Activated T-cell treated with anti-CD3 and anti-CD28 coated beads, Interleukin-2, amount 50 U/mL, for 1 hour (primary cell): ENCODE results near the gene CLCN2.

Source experiments
- DNase-seq: peaks from one replicate; pipeline ENCODE4 v3.0.0-alpha.2; 2020

CLCN2 gene

DNA sequence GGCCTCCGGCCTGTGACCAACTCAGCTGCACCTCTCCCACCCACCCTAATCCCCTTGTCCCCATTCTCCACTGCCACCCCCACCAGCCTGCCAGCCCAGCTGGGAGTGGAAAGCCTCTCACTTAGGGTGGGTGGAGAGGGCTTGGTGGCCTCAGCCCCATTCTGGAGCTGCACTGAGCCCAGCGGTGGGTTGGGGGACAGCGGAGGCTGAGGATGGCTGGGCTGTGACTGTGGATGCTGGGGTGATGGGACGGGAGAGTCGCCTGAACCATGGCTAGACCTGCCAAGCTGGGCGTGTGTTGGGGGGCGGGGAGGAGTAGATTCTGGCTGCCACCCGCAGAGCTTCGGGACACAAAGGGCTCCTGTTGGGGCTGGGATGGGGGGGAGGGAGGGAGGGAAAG lies 1.8 kb downstream of the CLCN2 start:
- no peak for DNase-seq

DNA sequence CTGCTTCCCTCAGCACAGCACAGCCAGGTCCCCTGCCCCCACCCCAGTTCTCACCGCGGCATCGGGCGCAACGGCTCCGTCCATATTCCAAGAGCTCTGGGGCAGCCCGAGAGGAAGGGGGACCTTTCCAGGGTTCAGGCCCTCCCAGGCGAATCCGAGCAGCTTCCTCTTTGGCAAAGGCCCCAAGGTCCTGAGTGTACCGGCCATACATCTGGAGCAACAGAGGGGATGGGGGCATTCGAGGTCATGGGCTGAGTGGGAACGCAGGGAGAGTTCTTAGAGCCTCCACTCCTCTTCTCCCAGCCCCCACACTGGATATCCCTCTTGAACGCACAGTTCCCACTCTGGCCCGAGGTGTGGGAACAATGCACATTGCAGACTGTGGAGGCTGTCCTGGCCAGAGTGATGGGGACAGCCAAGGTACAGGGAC lies 2.5 kb downstream of the CLCN2 start:
- DNase-seq: no peak

GRCh38 chr3:184358124-184358767 lies 3.2 kb downstream of the CLCN2 start:
- DNase-seq: no peak

DNA sequence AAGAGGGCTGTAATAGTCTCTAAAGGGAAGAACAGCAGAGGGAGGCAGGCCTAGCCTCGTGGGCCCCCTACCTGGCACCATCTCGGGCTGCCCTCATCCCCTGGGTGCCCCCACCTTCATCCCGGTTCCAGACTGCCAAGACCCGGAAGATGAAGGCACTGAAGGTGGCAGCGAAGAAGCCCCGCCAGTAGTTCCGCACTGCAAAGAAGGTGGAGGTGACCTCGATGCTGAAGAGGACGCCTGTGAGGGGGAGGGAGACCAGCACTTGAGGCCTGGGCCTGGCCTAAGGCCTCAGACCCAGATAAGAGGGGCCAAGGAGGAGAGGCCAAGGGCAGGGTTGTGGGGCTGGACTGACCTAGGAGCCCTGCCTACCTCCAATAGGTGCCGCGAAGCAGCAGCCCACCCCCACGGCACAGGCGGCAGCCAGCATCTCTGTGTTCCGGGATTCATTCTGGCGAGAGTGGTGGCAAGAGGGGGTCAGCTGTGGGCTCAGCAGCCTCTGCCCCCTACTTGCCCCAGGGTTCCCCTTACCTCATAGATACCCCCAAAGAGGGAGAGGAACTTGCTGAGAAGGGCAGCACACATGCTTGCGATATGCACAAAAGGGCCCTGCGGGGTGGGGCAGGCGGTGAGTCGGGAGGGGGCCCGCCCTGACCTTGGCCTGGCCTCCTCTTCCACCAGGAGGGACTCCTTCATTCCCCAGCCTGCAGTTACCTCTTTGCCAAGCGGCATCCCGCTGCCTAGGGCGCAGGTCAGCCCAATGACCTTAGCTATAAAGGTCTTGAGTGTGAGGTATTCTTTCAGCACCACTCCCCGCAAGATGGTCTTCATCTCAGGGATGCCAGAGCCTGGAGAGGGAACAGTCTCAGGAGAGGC lies 3.9 kb downstream of the CLCN2 start:
- no peak for DNase-seq

DNA sequence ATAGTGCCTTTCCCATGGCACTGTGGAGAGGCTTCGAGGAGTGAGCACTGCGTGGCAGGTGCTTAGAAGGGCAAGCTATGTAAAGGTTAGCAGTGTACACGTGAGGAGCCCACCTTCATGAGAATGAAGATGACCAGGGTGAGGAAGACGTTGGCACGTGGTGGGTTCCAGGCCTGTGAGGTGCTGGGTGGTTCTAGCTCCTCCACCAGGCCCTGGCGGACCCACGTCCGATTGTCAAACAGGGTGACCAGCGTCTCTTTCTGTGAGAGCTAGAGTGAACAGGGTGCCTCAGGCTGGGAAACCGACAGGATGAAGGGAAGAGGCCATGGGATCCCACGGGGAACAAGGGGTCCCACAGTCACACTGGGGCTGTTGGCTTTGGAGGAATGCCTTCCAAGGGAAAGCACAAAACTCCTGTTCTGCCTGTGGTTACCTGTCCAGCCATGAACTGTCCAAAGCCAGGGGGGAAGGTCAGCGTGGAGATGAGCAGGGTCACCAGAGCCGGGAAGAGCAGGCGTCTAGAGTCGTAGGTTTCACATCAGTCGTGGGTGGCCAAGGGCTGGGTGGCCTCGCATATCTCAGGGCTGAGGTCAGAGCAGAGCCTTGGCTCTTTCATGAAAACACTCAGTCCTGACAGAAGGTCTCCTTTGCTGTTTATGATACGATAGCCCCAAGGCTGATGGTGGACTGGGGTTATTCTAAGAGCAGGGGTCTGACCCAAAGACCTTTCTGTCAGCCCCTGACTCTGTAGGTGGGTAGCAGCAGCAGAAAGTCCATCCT lies 6.0 kb downstream of the CLCN2 start:
- DNase-seq: no peak

DNA sequence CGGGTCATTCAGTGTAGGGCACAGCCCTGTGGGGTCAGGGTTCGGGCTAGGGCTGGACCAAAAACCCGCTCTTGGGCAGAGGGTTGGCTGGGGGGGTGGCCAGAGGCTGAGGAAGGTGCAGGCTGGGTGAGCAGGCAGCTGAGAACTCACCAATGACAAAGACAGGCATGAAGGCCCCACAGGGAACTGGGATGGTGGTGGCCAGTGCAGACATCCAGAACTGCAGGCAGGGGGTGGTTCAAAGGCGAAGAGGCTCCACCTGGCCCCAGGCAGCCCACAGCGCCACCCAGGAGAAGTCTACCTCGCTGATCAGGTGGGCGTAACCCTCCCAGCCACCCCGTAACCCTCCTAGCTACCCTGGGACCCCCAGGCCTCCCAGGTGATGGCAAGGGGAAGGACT lies 6.7 kb downstream of the CLCN2 start:
- DNase-seq: no peak

DNA sequence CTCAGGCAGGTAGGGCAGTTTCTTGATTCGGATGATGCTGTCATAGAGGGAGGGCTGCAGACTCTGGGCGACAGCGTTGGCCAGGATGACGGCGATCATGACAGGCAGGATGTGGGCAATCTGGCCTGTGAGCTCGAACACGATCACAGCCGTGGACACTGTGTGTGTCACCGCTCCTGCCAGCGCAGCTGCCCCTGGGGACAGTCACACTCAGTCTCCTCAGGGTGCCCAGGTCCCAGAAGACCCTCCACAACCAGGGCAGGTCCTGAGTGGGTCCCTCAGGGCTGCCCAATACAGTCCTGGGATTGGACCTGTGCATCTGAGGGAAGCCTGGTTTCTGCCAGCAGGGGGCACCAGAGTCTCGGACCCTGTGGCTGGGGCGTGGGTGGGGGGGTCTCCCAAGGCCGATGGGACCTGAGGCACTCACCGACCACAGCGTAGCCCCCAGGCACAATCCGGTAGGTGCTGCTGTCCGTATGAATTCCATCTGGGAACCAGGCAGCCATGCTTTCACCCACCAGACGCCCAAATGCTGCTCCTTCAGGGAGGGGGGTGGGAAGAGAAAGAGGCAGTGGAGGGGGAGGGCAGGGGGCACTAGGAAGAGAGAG lies 7.2 kb downstream of the CLCN2 start:
- peak; percentile 72 for DNase-seq

GRCh38 chr3:184353546-184353941 lies 7.9 kb downstream of the CLCN2 start:
- no peak for DNase-seq

GRCh38 chr3:184352897-184353545 lies 8.4 kb downstream of the CLCN2 start:
- no peak for DNase-seq

- no peak for DNase-seq
Observed at GRCh38 chr3:184352149-184352785, 9.1 kb downstream of the CLCN2 start.

DNA sequence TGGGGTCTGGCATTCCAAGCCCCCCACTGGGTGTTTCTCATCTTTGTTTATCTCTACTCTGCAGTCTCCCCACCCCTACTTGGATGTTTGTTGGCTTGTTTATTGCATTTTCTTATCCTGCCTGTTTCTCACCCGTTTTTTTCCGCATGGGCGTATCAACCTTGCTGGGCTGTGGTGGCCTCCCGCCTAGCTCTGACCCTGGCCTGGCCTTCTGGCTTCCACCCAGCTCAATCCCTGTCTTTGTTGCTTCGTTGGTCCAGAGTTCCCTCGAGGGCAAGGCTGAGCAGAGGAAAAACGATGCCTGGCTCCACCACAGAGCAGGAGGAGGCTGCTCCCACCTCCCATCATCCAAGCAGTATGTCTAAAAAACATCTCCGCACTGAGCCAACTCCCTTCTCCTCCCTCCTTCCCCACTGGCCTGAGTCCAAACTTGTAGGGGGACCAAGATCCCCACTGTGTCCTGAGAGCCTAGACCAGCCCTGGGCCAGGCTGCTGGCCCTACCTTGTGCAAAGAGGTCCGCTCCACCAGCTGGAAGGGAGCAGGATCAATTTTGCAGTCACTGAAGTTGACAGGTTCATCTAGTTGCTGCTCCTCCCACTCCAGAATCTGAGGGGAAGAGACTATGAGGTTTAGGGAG lies 9.8 kb downstream of the CLCN2 start:
- DNase-seq: no peak

DNA sequence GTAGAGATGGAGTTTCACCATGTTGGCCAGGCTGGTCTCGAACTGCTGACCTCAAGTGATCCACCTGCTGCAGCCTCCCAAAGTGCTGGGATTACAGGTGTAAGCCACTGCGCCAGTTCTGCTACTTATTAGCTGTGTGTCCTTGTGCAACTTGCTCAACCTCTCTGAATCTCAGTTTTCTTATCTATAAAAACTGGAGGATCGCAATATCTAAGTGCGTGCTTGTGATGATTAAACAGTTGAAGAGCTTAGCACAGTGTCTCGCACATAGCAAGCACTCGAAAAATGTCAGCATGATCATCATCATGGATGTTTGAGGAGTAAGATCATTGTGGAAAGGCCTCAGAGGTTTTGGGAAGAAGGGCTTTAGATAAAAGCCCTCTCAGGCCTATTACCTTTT lies 10.8 kb downstream of the CLCN2 start:
- DNase-seq: no peak

DNA sequence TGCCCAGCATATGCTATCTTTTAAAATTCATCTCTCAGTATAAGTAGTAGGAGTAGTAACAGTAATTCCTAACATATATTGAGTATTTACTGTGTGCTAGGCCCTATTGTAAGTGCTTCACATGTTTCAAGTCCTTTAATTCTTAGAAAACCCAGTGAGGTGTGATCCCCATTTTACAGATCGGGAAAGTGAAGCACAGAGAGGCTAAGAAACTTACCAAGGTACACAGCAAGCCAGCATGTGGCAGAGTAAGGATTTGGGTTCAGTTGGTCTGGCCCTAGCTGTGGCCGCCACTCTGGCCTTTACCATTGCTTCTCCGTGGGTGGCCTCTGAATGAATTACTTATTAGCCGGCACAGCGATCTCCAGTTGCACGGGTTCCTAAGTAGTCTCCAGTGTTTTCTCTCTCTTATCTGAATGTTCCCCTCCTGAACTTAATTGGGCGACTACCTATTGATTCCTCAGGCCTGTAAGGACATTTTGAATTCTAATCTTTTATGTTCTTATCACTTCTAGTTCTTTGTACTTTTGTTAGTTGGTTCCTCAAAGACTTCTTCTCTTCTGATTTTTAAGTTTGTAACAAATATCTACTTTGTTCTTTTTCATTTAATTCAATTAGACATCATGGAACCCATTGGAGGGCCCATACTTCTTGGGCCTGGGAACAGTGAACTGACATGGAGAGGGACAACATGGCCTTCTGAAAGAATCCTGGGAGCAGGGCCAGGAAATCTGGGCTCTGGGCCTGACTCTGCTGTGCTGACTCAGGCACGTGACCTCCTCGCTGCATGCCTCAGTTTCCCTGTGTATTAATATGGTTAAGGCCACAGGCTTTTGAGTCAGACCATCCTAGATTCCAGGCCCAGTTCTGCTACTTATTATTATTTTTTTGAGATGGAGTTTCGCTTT lies 11.6 kb downstream of the CLCN2 start:
- no peak for DNase-seq

DNA sequence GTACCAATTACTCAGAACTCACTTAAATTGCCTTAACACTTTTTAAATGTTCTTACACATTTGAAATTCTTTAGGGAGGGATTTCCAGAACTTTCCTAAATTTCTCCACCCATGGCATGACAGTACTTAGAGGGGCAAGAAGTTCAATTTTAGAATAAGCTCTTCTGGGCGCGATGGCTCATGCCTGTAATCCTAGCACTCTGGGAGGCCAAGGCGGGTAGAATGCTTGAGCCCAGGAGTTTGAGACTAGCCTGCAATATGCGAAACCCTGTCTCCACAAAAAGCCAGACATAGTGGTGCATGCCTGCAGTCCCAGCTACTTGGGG lies 13.4 kb downstream of the CLCN2 start:
- DNase-seq: no peak

DNA sequence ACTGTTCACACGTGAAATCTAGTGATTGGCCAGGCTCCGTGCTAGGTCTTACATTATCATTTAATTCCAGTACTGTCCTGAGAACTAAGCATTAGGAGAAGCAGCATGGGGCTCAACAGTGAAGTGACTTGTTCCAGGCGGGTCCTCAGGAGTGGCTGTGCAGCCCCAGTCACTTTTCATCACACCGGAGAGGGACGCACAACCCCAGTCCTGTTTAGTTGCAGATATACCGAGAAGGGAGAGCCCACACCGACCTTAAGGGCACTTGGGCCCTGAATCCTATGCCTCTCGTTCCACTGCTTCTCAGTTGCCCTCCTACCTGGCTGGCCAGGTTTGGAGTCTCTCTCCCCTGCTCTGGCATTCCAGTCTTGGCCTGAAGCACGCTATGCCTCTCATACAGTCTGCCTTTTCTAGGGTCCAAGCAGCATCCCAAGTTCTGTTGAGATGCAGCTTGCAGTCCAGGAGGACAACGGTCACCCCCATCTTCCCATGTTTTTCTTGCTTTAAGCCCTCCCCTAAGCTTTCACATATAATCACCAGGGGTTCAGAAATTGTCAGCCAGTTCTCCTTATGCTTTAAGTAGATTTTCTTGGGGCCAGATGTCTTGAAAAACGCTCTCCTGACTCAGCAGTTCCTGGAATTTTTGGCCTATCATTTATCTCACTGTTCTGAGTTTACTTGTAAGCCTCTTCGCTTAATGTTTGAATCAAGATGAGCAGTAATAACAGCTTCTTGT lies 13.9 kb downstream of the CLCN2 start:
- DNase-seq: no peak

DNA sequence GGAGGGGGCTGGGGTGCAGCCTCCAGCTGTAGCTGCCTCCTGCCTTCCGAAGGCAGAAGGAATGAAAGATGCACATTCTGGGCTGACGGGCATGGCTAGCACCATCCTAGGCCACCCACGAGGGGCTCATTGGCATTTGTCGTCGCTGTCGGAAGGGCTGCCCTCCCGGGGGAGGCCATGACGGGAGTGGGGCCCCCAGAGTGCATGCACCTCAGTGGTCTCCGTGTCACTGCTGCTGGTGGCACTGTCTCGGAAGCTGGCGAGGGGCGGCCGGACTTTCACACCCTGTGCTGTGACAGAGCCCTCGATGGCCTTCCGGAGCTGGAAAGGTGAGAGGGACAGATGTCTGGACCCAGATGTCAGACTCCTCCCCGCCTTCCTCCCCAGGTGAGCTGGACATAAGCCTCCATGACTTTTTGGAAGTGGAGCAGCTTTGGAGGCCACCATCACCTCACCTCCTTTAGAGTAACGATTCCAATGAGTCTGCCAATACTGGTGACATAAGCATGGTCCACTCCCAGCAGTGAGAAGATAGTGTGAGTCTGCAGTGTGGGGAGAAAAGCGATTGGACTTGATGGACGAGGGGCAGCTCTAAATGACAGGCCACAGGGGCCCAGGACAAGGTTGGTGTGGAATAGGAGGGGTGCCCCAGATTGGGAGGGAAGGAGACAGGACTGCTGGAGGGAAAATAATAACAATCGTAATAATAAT lies 14.8 kb downstream of the CLCN2 start:
- no peak for DNase-seq

- no peak for DNase-seq
Observed at GRCh38 chr3:184345317-184346144, 15.9 kb downstream of the CLCN2 start.

- no peak for DNase-seq
Observed at GRCh38 chr3:184344579-184345316, 16.7 kb downstream of the CLCN2 start.
